ENCODE measurements around the gene TCF4.

TCF4 gene

GRCh38 chr18:55585065-55585919, 2.7 kb downstream of the TCF4 start:
- peak; percentile 28 for DNase-seq

- peak; percentile 27 for DNase-seq
Observed at GRCh38 chr18:55584201-55584600, 3.8 kb downstream of the TCF4 start.

DNA sequence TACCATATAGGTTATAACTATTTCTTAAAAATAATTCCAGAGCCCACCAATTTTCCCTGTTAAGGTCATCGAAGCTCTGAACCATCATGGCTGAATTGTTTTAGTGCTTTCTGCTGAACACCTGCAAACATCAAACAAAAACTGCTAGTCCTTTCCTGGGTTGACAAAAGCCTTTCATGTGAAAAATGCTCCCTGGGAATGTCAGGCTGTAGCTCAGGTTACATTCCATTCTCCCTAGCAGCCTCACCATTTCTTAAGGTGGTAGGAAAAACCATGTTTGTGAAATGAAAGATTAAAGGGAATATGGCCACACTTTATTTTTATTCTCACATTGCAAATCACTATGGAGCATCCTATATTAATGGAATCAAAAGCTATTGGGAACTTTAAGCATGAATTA, 5.7 kb downstream of the TCF4 start:
- DNase-seq: peak; percentile 74

DNA sequence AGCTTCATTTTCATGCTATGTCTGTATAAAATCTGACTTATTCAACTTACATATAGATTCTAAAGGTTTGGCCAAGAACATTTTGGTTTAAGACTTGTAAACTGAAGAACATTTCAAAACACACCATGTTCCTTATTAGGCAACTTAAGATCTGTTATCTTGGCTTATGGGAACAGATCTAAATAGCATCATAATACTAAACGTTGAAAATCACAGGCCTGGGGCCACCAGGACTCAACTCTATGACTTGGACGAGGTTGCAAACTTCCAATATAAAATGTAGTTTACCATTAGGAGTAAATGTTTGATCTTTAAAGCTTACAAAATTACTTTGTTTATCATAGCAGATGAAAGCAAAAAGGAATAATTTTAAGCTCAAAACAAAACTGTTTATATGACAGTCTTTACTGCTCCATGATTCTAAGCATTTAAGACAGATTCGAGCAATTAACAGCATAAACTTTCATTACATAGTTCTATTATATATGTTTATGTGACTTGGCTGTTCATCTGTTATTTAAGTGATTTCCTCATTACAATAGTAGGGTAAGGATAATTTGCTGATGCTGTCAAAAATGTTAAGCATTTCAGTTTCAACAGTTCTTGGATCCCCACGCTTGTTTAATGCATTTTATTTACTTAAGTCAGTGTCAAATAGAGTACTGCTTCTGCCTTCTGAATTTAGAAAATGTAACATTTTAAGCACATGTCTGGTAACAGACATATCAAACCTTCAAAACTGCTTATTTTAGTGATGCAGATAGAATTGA, 8.3 kb downstream of the TCF4 start:
- DNase-seq: no peak

GRCh38 chr18:55577812-55578539, 10.0 kb downstream of the TCF4 start:
- peak; percentile 19 for DNase-seq

DNA sequence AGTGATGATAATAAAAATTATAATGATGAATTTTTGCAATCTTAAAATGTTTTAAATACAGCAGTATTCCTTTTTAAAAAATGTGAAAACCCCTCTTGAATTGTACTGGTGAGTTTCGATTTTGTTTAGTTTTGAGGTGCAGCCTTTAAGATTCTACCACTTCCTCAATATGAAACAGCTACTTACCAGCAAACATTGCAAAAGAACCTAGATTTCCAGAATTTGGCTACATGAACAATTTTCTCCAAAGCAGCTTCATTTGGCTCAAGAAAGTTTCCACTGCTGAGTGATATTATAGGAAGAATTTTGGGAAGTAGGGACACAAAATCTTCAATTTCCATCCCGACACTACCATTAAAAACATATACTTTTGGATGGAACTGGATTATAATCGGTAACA, 12.0 kb downstream of the TCF4 start:
- no peak for DNase-seq

- no peak for DNase-seq
Observed at GRCh38 chr18:55575066-55575465, 12.9 kb downstream of the TCF4 start.

- DNase-seq: no peak
Observed at GRCh38 chr18:55573386-55573785, 14.6 kb downstream of the TCF4 start.

GRCh38 chr18:55570966-55571365, 17.0 kb downstream of the TCF4 start:
- no peak for DNase-seq

DNA sequence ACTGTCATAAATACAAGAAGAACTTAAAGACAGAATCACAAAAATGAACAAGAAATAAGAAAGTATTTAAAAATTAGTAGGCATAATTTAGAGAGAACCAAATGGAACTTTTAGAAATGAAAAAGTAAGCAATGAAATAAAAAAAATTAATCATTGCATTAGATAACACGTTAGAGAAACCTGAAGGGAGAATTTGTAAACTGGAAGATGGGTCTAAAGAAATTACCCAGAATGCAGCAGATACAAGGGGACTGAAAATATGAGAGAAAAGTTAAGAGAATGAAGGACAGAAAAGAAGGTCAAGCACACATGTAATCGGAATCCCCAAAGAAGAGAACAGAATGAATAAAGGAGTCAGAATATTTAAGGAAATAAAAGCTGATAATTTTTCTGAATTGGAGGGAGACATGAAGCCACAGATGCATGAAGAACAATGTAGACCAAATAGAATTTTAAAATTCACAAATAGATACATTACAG, 21.5 kb downstream of the TCF4 start:
- DNase-seq: no peak

DNA sequence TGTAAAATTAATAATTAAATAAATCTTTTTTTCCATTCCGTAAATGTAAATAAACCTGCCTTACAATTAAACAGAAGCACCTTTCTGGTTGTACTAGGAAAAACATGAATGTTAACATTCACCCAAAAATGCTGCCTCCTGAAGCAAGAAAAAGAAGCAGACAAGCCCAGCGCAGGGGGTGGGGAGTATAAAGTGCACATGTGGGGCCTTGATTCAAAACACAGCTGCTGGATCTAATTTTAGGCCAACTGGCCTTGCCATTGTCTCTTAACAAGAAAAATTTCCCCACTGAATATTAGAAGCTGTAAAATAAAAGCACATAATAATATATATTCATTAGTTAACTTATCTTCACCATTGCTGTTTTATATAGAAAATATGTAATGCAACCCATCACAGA, 28.3 kb downstream of the TCF4 start:
- no peak for DNase-seq

- no peak for DNase-seq
Observed at GRCh38 chr18:55557211-55557610, 30.8 kb downstream of the TCF4 start.

- no peak for DNase-seq
Observed at GRCh38 chr18:55555395-55556027, 32.5 kb downstream of the TCF4 start.

DNA sequence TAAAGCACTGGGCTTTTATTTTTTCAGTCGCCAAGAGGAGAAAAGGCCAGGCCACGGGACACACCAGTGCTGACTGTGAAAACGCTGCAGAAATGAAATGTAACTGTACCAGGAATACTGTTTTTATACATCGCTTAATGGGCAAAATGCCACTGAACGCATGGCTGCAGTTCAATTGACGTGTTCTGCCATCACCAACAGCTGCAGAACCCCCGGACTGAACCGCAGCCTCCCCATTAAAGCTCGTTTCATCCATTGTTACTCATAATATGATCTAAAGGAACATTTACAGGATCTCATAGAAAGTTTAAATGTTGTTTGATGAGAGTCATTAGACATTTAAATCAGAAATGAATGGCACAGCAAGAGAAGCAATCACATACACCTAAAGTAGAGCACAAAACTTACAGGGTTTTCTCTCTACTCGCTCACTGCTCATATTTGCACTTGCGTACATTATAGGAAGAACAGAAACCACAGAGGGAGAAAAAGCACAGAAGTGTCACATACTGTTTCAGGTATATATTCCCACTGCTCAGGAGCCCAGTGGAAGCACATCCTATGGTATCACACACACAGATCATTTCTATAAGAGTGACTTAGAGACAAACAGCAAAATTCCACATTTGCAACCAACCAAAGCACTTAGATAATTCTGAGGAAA, 35.3 kb downstream of the TCF4 start:
- no peak for DNase-seq

DNA sequence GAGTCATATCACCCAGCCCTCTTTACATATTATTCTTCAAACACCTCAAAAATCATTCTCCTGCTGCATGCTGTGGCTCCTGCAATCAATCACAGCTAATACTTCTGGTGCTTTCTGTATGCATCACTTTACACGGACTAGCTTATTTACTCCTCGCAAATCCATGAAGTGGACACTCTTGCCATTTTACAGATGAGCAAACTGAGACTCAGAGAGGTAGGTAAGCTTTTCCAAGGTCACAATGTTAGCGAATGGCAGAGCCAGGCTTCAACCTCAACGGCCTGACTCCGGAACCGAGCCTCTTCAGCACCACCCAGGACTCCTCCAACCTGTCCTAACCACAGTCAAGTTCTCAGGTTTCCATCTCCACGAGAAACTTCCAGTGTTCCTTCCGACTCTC, 36.8 kb downstream of the TCF4 start:
- no peak for DNase-seq

- no peak for DNase-seq
Observed at GRCh38 chr18:55550471-55550870, 37.5 kb downstream of the TCF4 start.

DNA sequence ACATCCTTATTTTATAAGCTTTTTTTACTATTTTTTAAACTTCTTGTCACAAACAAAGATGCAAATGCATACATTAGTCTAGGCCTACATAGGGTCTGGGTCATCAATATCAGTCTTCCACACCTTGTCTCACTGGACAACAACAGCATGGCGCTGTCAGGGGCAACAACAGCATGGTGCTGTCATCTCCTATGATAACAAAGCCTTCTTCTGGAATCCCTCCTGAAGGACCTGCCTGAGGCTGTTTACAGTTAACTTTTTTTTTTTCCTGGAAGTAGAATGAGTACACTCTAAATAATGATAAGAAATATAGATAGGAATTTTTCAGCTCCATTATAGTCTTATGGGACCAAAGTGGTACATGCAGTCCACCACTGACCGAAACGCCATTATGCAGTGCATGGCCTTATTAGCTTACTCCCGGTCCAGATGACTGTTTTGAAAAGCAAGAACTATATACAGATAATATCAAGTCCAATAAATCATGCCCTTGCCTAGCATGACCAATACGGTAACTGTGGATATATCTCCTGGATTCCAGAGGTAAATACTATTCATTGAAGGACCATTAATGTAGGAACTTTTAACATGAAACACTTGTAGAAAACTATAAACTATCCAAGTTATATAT, 38.4 kb downstream of the TCF4 start:
- no peak for DNase-seq

DNA sequence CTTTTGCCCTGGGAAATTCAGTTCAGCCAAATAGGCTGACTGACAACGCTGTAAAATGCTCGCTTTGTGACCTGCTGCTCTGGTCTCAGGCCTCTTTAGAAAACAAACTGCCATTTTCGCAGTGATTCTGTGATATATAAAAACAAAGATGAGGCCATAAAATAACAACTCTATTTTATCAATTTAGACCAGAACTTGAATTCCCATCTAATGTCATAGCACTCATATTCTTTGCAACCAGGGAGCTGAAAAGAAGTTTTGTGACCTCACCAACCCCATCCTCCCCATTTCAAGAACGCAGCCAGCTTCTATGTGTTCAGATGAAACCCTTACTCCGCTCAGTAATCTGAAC, 40.3 kb downstream of the TCF4 start:
- no peak for DNase-seq

DNA sequence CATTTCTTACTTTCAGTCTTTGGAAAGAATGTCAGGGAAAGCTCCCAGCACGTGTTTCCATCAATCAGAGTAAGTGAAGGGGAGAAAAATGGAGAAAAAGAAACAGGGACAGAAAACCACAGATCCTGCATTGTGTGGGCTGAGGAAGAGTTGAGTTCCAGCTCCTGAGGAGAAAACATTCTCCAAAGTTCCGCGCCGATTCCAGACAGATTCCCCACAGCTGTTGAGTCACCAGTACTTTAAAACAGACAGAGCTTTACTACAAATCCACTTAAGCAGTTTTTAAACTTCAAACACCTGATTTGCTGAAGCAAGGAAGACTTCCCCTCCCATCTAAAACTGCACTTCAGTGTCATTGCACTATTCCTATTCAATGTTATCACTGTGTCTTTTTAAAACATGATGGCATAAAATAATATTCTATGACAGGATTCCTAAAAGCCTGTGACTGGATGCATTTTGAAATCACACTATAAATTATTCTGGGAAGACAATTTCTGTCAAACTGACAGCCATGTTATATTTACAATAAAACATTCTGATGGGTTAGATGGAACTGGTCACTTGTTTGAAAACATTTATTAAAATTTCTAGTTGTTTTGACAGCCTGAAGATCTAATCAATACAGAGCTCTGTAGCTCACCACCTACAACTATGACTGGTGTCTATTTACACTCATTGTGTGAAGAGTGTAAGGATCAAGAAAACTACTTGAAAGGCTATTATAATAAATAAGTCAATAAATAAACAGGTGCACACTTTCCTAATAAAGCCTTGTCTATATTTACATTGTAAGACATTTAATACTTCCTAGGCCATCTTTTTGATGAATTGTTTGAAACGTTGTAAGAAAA, 40.9 kb downstream of the TCF4 start:
- DNase-seq: peak; percentile 39

DNA sequence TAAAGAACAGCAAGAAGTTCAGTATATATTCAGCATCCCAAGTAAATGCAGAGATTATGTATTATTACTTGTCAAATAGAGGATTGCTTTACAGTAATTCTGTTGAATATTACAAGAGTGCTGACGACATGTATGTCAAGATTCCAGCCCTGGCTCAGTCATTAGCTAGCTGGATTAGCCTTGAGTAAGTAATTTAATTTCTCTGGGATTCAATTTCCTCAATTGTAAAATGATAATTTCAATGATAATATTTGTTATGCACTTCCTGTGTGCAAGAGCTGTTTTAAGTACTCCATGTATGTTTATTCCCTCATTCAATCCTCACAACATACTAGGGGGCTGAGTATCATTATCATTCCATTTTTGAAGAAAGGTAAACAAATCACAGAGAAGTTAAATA, 44.0 kb downstream of the TCF4 start:
- no peak for DNase-seq

GRCh38 chr18:55543130-55543704, 44.8 kb downstream of the TCF4 start:
- no peak for DNase-seq

Data from NCI-H748 treated with DMSO at 0.1 percent for 48 hours (cell line).